Lower lobe of right lung (tissue), 2 donors: Measurements from ENCODE around the gene FARS2. TPM values are rescaled to one million over a fixed set of nuclear protein-coding genes. Genes with fewer than 3 reads are reported as not detected.

Experiments
- ATAC-seq, 2 donors: fragments of 200-7000 bp; cut with Tn5 transposase; one replicate each; pipeline ENCODE4 v1.9.1; 2020 to 2022; ENCODE audit warnings: mild to moderate bottlenecking in 2 of 2, moderate library complexity in 2 of 2
- DNase-seq: peaks from one replicate; pipeline ENCODE4 v3.0.0-alpha.2; 2020
- H3K27ac ChIP-seq: fragments of 200-600 bp; one replicate; pipeline ENCODE4 v1.8.0; 2022
- H3K27me3 ChIP-seq: fragments of 200-600 bp; one replicate; pipeline ENCODE4 v1.8.0; 2022; ENCODE audit warnings: low read depth
- H3K36me3 ChIP-seq: fragments of 200-600 bp; one replicate; pipeline ENCODE4 v1.8.0; 2022; ENCODE audit warnings: mild to moderate bottlenecking
- H3K4me1 ChIP-seq: fragments of 200-600 bp; one replicate; pipeline ENCODE4 v1.8.0; 2022
- H3K4me3 ChIP-seq: fragments of 200-600 bp; one replicate; pipeline ENCODE4 v1.8.0; 2022; ENCODE audit warnings: mild to moderate bottlenecking
- H3K9me3 ChIP-seq: fragments of 200-600 bp; one replicate; pipeline ENCODE4 v1.8.0; 2022
- CTCF ChIP-seq: fragments of 200-600 bp; IDR thresholded peaks from one replicate; pipeline ENCODE4 v1.8.0; 2022; ENCODE audit warnings: antibody characterized with exemption, mild to moderate bottlenecking
- intact Hi-C: fragments of 100-400 bp; cut with DNase I; formaldehyde crosslinking; loops from one replicate; pipeline ENCODE4 v1.11.0; 2022
- total RNA-seq: library from RNA; stranded (reverse); fragmentation: NEBNext Ultra II Directional; extraction: Animal tissue kit (Norgen Biotek cat#: 25700); gene quantifications from one replicate; pipeline ENCODE4 v1.2.1, GENCODE V29; 2021
- donor health status: DM: no; HTN: yes; CAD: no; lungs with severe emphysema.

FARS2 gene
- total RNA-seq, 1 donor from 2014 or later, result 17.0 TPM

GRCh38 chr6:5553767-5554166, 292.5 kb downstream of the FARS2 start:
- intact Hi-C loops, result no loop called here
- Histone ChIP-seq H3K27ac (no peak overlapping the region), H3K9me3 (peaks cover 6% of the 10 kb centered on the region), H3K36me3 (no peaks in the 10 kb centered on the region), H3K27me3 (no peaks in the 10 kb centered on the region), H3K4me1 (no peaks in the 10 kb centered on the region), H3K4me3 (no peak overlapping the region)
- no peak for TF ChIP-seq CTCF
- ATAC-seq (no peak), DNase-seq (no peak)

- H3K27ac ChIP-seq, result no peak overlapping the region
- H3K4me3 ChIP-seq, result no peak overlapping the region
- no peak for ATAC-seq
- H3K4me1 ChIP-seq, result no peaks in the 10 kb centered on the region
- intact Hi-C loops, result no loop called here
- no peaks in the 10 kb centered on the region for H3K27me3 ChIP-seq
- no peaks in the 10 kb centered on the region for H3K36me3 ChIP-seq
- DNase-seq, result no peak
- TF ChIP-seq CTCF, result no peak
- peaks cover 6% of the 10 kb centered on the region for H3K9me3 ChIP-seq
Observed at GRCh38 chr6:5554226-5554625, 292.9 kb downstream of the FARS2 start.

- no peak for ATAC-seq
- intact Hi-C loops, result no loop called here
- no peak overlapping the region for H3K4me3 ChIP-seq
Observed at GRCh38 chr6:5556011-5556410, 294.7 kb downstream of the FARS2 start.

GRCh38 chr6:5557506-5557905, 296.2 kb downstream of the FARS2 start:
- ATAC-seq (no peak), DNase-seq (no peak)
- no peaks in the 10 kb centered on the region for H3K9me3 ChIP-seq
- H3K36me3 ChIP-seq, result no peaks in the 10 kb centered on the region
- H3K4me3 ChIP-seq, result no peak overlapping the region
- TF ChIP-seq CTCF, result no peak
- no peaks in the 10 kb centered on the region for H3K4me1 ChIP-seq
- no peaks in the 10 kb centered on the region for H3K27me3 ChIP-seq
- intact Hi-C loops, result no loop called here
- H3K27ac ChIP-seq, result no peak overlapping the region

More at GRCh38 chr6:5556011-5556410, 294.7 kb downstream of the FARS2 start:
- no peak for TF ChIP-seq CTCF
- no peak for DNase-seq
- Histone ChIP-seq H3K27me3 (no peaks in the 10 kb centered on the region), H3K9me3 (peaks cover 2% of the 10 kb centered on the region), H3K36me3 (no peaks in the 10 kb centered on the region), H3K27ac (no peak overlapping the region), H3K4me1 (no peaks in the 10 kb centered on the region)

- peaks cover 2% of the 10 kb centered on the region for H3K4me1 ChIP-seq
- H3K27ac ChIP-seq, result no peak overlapping the region
- H3K9me3 ChIP-seq, result no peaks in the 10 kb centered on the region
- ATAC-seq (no peak), DNase-seq (no peak)
- no peaks in the 10 kb centered on the region for H3K36me3 ChIP-seq
- intact Hi-C loops, result no loop called here
- no peak overlapping the region for H3K4me3 ChIP-seq
- TF ChIP-seq CTCF, result no peak
- H3K27me3 ChIP-seq, result no peaks in the 10 kb centered on the region
Observed at GRCh38 chr6:5559651-5560050, 298.3 kb downstream of the FARS2 start.

- Histone ChIP-seq H3K4me1 (peaks cover 8% of the 10 kb centered on the region), H3K9me3 (no peaks in the 10 kb centered on the region), H3K27me3 (no peaks in the 10 kb centered on the region), H3K36me3 (no peaks in the 10 kb centered on the region), H3K27ac (no peak overlapping the region), H3K4me3 (no peak overlapping the region)
- intact Hi-C loops, result no loop called here
- TF ChIP-seq CTCF, result no peak
- no peak for DNase-seq
- no peak for ATAC-seq
Observed at GRCh38 chr6:5562277-5562676, 301.0 kb downstream of the FARS2 start.
